ENCODE results near the gene FBXO28. TPM values are rescaled to one million over a fixed set of nuclear protein-coding genes. Genes with fewer than 3 reads are reported as not detected.

FBXO28 gene
- total and polyA plus RNA-seq, 2 donors (not counting 3 experiments of a cell fraction or from before 2014, with no cell fraction given): 8.9 to 32.6 TPM

DNA sequence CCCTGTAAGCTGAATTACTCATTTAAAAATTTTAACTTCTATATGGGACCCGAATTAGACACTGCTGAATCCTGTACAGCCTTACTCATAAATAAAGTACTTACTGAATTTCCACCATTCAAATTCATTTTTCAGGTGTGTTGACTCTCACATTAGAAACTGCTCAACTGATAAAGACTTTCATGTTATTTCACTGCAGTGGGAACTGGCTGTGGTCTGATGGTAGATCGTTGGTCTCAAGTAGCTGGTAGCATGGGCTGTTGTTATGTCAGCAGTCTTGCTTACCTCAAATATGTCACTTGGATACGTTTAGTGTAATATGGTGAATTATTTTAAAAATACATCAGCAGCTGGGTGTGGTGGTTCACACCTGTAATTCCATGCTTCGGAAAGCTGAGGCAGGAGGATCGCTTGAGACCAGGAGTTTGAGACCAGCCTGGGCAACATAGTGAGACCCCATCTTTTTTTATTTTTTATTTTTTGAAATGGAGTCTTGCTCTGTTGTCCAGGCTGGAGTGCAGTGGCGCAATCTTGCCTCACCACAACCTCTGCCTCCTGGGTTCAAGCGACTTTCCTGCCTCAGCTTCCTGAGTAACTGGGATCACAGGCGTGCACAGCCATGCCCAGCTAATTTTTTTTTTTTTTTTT, 79.5 kb downstream of the FBXO28 start:
- POLR2A ChIA-PET: interaction anchor here (0.6 to 0.7 kb wide), 3 partner anchors 9 to 50 kb away, joined by 3 to 5 read pairs (median 5); partner anchors contain the start of gene DEGS1
- no peak for FAIRE-seq
- H3K9me3 ChIP-seq (replicated peaks; ENCODE audit: control insufficient read depth, insufficient read depth, low read length): no peaks in the 10 kb centered on the region

More for the DNA sequence above, 79.5 kb downstream of the FBXO28 start:
- Histone ChIP-seq H3K27me3 (ENCODE audit: control insufficient read depth in 2 of 2, insufficient read depth in 2 of 2, low read length in 2 of 2) (no peaks in the 10 kb centered on the region), H3K4me3 (replicated peaks in 1 of 3; ENCODE audit: insufficient read depth in 1 of 3, low read depth in 1 of 3, low read length in 3 of 3) (no peak overlapping the region), H3K36me3 (ENCODE audit: control insufficient read depth in 2 of 2, extremely low read depth in 1 of 2, insufficient read depth in 2 of 2, low read length in 2 of 2) (peaks cover 2 to 7% of the 10 kb centered on the region in 2 experiments), H4K20me1 (replicated peaks; ENCODE audit: control insufficient read depth, extremely low read depth, insufficient read depth, low read length) (no peaks in the 10 kb centered on the region), H3K4me1 (ENCODE audit: control insufficient read depth, extremely low read depth, insufficient read depth, low read length) (no peaks in the 10 kb centered on the region), H3K4me2 (ENCODE audit: insufficient read depth, low read length) (no peak overlapping the region), H3K27ac (ENCODE audit: insufficient read depth, low read depth, low read length) (no peak overlapping the region), H2AFZ (ENCODE audit: low read depth, low read length) (no peak overlapping the region), H3K9me1 (replicated peaks; ENCODE audit: control insufficient read depth, extremely low read depth, insufficient read depth, low read length) (no peaks in the 10 kb centered on the region), H3K79me2 (ENCODE audit: control insufficient read depth, insufficient read depth, low read length) (peaks cover 25% of the 10 kb centered on the region), H3K9ac (replicated peaks; ENCODE audit: extremely low read depth, insufficient read depth, low read length) (no peak overlapping the region)
- CTCF ChIA-PET: interaction anchor here (1.4 kb wide), 1 partner anchor 11 kb away, joined by 3 read pairs; the partner anchor contains the start of gene DEGS1
- TF ChIP-seq MYC (IDR thresholded peaks at IDR 0.05; ENCODE audit: low read depth, low read length) (no peak), GATA2 (IDR thresholded peaks at IDR 0.05; ENCODE audit: insufficient read depth, insufficient read length, low read depth, low read length) (no peak), EZH2 (IDR thresholded peaks at IDR 0.05; ENCODE audit: borderline replicate concordance, low read depth, low read length, severe bottlenecking) (no peak), POLR2A (IDR thresholded peaks at IDR 0.05; ENCODE audit: low read depth, low read length) (no peak), POLR2AphosphoS5 (IDR thresholded peaks at IDR 0.05; ENCODE audit: insufficient read depth, low read depth, low read length) (no peak), JUN (IDR thresholded peaks at IDR 0.05; ENCODE audit: borderline replicate concordance, insufficient read depth, insufficient read length, low read depth) (no peak), FOS (IDR thresholded peaks at IDR 0.05; ENCODE audit: borderline replicate concordance, insufficient read depth, low read length) (no peak)
- TF ChIP-seq, protein P1, sequence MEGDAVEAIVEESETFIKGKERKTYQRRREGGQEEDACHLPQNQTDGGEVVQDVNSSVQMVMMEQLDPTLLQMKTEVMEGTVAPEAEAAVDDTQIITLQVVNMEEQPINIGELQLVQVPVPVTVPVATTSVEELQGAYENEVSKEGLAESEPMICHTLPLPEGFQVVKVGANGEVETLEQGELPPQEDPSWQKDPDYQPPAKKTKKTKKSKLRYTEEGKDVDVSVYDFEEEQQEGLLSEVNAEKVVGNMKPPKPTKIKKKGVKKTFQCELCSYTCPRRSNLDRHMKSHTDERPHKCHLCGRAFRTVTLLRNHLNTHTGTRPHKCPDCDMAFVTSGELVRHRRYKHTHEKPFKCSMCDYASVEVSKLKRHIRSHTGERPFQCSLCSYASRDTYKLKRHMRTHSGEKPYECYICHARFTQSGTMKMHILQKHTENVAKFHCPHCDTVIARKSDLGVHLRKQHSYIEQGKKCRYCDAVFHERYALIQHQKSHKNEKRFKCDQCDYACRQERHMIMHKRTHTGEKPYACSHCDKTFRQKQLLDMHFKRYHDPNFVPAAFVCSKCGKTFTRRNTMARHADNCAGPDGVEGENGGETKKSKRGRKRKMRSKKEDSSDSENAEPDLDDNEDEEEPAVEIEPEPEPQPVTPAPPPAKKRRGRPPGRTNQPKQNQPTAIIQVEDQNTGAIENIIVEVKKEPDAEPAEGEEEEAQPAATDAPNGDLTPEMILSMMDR (IDR thresholded peaks at IDR 0.05; ENCODE audit: extremely low read depth in 1 of 2, insufficient read depth in 1 of 2, low read depth in 1 of 2, low read length in 2 of 2): no peak
- TF ChIP-seq, protein P2, sequence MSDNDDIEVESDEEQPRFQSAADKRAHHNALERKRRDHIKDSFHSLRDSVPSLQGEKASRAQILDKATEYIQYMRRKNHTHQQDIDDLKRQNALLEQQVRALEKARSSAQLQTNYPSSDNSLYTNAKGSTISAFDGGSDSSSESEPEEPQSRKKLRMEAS (IDR thresholded peaks at IDR 0.05; ENCODE audit: insufficient read depth, insufficient read length): no peak
- no peak for DNase-seq (ENCODE audit: low read depth, low spot score)
- no TSS peak for BruUV-seq (replicated peaks)
- intact Hi-C loops (cut with micrococcal nuclease): no loop called here
- dilution Hi-C loops (cut with MboI; ENCODE audit: extremely low pct_ligation_motif_present, low sequenced_read_pairs): no loop called here

Data from endothelial cell of umbilical vein (primary cell).